Activated naive CD4-positive, alpha-beta T cell treated with anti-CD3 and anti-CD28 coated beads, Interleukin-2, amount 50 U/mL, for 24 hours (primary cell): ENCODE results near the gene C1R.
"Not testable (repeated sequence)": the region's sequence is repeated elsewhere in the genome, so short reads cannot be mapped to it uniquely, and the experiment has no call there.

ENCODE experiments used
- H3K27ac Mint-ChIP-seq: one replicate; pipeline ENCODE4 v1.8.0; 2021; ENCODE audit warnings: mild to moderate bottlenecking, mixed read lengths
- H3K27me3 Mint-ChIP-seq: one replicate; pipeline ENCODE4 v1.8.0; 2021; ENCODE audit warnings: mixed read lengths
- H3K36me3 Mint-ChIP-seq: one replicate; pipeline ENCODE4 v1.8.0; 2021; ENCODE audit warnings: mixed read lengths
- H3K4me1 Mint-ChIP-seq: one replicate; pipeline ENCODE4 v1.8.0; 2021; ENCODE audit warnings: mixed read lengths
- H3K4me3 Mint-ChIP-seq: one replicate; pipeline ENCODE4 v1.8.0; 2021; ENCODE audit warnings: mild to moderate bottlenecking, mixed read lengths
- H3K9me3 Mint-ChIP-seq: one replicate; pipeline ENCODE4 v1.8.0; 2021; ENCODE audit warnings: mixed read lengths

Gene C1R

DNA sequence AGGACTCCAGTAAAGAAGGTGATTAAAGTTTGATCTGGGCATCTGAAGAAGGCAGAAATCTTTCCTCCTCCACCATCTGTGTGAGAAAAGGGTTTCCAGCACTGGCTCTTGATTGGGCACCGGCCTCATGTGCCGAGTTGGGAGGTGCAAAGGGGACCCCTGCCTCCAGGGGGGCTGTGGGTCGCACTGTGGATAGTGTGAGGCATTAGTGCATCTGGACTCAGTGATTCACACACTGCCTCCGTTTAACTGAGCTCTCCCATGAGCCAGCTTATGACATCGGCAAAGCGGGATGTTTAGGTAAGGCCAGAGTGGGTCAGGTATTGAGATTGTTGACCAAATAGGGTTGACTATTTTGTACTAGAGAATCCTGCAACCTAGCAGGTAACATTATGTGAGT, 22.9 kb downstream of the C1R start:
- Mint-ChIP-seq H3K36me3 (no peaks in the 10 kb centered on the region), H3K9me3 (no peaks in the 10 kb centered on the region), H3K27me3 (peaks cover 2% of the 10 kb centered on the region), H3K4me1 (no peaks in the 10 kb centered on the region), H3K4me3 (no peak overlapping the region), H3K27ac (no peak overlapping the region)

DNA sequence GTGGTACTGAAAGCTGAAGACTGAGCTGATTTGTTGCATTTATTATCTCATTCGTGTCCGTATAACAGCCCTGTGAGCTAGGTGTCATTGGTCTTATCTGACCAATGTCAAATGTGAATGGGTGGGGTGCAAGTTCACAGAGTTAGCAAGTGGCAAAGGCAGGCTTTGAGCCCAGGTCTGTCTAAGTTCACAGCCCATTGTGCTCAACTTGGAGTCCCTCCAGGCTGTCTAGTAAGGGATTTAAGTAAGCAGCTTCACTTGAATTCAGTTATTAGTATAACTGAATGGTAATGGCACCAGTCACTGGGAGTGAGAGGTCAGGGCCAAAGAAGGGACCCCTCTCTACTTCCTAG, 23.3 kb downstream of the C1R start:
- H3K27me3 Mint-ChIP-seq = peaks cover 2% of the 10 kb centered on the region
- no peak overlapping the region for H3K4me3 Mint-ChIP-seq
- no peaks in the 10 kb centered on the region for H3K36me3 Mint-ChIP-seq
- H3K9me3 Mint-ChIP-seq = no peaks in the 10 kb centered on the region
- no peaks in the 10 kb centered on the region for H3K4me1 Mint-ChIP-seq
- H3K27ac Mint-ChIP-seq = no peak overlapping the region

DNA sequence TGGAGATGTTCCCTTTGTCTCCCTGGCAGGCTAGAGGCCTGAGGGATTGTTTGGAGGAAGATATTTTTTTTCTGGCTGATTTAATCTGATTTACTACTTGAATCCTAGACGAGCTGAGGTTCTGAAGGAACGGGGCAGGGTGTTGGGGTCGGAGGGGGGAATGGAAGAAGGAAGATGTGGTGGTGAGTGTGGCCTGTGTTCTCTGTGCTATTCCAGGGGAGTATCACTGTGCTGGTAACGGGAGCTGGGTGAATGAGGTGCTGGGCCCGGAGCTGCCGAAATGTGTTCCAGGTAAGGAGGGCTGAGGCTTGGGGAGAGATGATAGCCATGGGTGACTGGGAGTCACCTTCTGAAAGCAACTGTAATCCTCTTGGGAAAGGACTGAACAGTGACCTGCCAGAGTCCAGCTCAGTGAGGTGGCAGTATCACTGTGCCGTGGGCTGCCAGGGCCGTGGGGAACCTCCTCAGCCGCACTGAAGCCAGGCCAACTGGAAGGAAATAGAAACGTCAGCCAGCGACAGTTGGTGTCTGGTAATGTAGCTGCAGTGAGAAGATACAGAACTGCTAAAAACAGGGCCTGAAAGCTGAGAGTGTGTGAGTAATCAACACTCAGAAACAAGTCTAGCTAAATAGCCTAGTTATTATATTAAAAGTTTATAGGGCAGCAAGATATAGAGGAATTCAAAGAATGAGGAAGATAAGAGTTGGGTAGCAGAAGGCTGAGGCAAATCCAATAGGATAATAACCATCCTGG, 23.8 kb downstream of the C1R start:
- Mint-ChIP-seq H3K9me3 (no peaks in the 10 kb centered on the region), H3K4me3 (no peak overlapping the region), H3K4me1 (no peaks in the 10 kb centered on the region), H3K27me3 (peaks cover 2% of the 10 kb centered on the region), H3K27ac (no peak overlapping the region), H3K36me3 (no peaks in the 10 kb centered on the region)

DNA sequence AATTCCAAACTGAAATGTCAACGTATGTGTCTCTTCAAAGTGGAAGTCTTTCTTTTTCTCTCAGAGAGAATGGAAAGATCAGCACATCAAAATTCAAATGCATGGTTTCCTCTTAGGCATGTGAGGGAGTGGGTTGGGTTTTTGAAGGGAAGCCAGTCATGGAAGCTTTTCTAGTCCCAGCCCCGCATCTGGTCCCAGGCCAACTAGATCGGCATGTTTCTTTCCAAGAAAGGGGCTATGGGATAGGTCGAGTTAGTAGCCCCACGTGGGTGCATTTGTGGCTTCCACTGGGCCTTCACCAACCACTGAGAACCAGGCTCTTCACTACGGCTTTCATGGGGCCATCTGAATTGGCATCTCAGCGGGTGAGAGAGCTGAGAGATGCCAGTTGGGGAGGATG, 25.1 kb downstream of the C1R start:
- Mint-ChIP-seq H3K4me3 (no peak overlapping the region), H3K4me1 (no peaks in the 10 kb centered on the region), H3K27ac (no peak overlapping the region), H3K36me3 (no peaks in the 10 kb centered on the region), H3K27me3 (peaks cover 2% of the 10 kb centered on the region), H3K9me3 (no peaks in the 10 kb centered on the region)

DNA sequence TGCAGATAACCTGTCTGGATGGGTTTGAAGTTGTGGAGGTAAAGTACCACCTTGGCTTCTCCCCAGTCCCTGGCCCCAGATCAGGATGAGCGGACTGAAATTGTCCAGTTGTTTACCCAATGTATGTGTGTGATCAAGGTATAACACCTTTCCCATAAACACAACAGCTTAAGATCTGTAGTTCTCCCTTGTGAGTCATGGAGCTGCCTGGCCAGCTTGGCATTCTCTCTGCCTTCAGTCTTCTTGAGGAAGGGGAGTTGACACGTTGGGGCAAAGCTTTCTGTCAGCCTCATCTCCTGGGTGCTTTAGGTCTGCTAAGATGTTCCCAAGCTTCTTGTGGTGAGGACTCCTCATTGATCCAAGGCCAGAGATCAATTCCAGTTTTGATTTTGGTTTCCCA, 25.6 kb downstream of the C1R start:
- Mint-ChIP-seq H3K27me3 (peaks cover 2% of the 10 kb centered on the region), H3K4me3 (no peak overlapping the region), H3K9me3 (no peaks in the 10 kb centered on the region), H3K27ac (no peak overlapping the region), H3K4me1 (no peaks in the 10 kb centered on the region), H3K36me3 (no peaks in the 10 kb centered on the region)

DNA sequence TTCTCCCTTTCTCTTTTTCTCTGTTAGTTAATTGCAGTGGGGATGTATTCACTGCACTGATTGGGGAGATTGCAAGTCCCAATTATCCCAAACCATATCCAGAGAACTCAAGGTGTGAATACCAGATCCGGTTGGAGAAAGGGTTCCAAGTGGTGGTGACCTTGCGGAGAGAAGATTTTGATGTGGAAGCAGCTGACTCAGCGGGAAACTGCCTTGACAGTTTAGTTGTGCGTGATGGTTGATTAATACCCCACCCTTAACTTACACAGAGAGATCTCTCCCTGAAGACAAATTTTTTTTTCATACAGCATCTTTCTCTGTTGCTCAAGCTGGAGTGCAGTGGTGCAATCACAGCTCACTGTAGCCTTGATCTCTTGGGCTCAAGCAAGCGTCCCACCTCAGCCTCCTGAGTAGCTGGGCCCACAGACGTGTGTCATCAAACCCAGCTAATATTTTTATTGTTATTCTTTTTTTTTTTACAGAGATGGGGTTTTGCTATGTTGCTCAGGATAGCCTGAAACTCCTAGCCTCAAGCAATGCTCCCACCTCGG, 27.1 kb downstream of the C1R start:
- Mint-ChIP-seq H3K4me1 (no peaks in the 10 kb centered on the region), H3K9me3 (no peaks in the 10 kb centered on the region), H3K36me3 (no peaks in the 10 kb centered on the region), H3K27ac (no peak overlapping the region), H3K27me3 (peaks cover 4% of the 10 kb centered on the region), H3K4me3 (no peak overlapping the region)

DNA sequence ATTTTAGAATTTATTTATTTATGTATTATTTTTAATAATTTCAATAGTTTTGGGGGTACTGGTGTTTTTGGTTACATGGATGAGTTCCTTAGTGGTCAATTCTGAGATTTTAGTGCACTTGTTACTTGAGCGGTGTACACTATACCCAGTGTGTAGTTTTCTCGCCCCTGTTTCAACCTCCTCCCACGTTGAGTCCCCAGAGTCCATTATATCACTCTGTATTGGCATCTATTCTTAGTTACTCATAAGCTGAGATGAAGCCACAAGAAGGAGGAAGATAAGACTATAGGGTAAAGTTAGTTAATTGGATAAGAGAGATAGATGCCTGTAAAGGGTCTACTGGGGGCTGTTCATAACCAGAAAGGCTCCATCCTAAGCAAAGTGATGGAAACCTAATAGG, 27.7 kb downstream of the C1R start:
- Mint-ChIP-seq H3K4me1 (no peaks in the 10 kb centered on the region), H3K9me3 (no peaks in the 10 kb centered on the region), H3K27ac (no peak overlapping the region), H3K4me3 (no peak overlapping the region), H3K27me3 (peaks cover 5% of the 10 kb centered on the region), H3K36me3 (no peaks in the 10 kb centered on the region)

DNA sequence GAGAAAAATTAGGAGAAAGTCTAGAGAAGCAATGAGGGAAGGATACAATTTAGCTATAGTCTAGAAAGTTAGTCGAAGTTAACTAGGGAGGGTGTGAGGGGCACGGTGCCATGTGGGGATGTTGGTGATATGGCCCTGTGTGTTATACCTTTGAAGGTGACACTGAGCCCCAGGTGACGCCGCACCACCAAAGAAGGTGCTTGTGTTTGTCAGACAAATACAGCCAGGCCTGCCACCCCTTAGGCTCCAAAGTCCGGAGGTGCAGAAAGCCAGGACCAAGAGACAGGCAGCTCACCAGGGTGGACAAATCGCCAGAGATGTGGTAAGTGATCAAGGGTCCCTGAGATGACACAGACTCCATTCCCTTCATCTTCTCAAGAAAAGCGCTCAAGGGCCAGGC, 30.6 kb downstream of the C1R start:
- Mint-ChIP-seq H3K4me3 (no peak overlapping the region), H3K4me1 (no peaks in the 10 kb centered on the region), H3K9me3 (no peaks in the 10 kb centered on the region), H3K27me3 (peaks cover 5% of the 10 kb centered on the region), H3K36me3 (no peaks in the 10 kb centered on the region), H3K27ac (no peak overlapping the region)

DNA sequence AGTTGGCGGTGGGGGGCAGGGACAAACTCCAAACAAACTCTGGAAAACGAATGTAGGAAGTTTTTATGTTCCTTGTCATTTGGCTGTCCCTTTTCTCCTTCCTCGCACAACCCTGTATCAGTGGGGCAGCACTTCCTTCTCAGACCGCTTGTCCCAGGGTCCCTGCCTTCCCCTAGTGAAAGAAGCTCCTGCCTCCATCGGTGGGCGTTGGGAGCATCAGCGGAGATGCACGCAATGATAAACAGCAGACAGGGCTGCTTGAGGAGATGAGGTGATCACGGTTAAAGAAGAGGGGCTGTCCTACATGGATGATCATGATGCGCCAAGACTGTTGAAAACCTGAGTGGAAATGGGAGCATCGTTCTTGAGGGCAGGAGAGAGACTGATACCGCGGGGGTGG, 31.1 kb downstream of the C1R start:
- no peak overlapping the region for H3K27ac Mint-ChIP-seq
- H3K4me1 Mint-ChIP-seq = no peaks in the 10 kb centered on the region
- H3K27me3 Mint-ChIP-seq = peaks cover 5% of the 10 kb centered on the region
- H3K36me3 Mint-ChIP-seq = no peaks in the 10 kb centered on the region
- H3K9me3 Mint-ChIP-seq = no peaks in the 10 kb centered on the region
- H3K4me3 Mint-ChIP-seq = no peak overlapping the region

DNA sequence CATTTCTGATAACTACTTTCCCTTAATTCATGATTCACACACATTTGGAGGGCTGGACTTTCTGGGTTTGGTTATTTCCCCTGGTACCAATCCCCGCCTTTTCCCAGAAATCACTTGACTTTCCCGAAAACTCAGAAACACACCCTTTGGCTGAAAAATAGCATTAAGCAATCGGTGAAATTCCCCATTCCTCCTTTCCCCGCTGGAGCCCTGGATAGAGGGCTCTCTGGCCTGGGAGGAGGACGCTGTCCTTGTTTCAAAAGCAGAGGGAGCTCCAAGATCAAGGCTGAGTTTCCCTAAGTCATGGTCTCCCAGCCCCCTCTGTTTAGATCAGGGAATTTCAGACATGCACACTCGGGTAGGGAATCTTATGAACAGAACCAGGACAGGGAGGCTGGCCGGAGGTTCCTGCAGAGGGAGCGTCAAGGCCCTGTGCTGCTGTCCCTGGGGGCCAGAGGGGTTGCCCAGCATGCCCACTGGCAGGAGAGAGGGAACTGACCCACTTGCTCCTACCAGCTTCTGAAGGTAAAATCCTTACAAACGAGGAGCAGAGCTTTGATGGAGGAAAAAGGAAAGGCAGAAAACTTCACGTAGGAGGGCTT, 31.8 kb downstream of the C1R start, which contains the start of gene C1S:
TSS of gene C1S (plus strand) at position 366 of the 602 bp plus-strand sequence. CDS start 1,195 bp downstream, outside the sequence.
- no peak within 1 kb of the TSS for H3K27ac Mint-ChIP-seq

DNA sequence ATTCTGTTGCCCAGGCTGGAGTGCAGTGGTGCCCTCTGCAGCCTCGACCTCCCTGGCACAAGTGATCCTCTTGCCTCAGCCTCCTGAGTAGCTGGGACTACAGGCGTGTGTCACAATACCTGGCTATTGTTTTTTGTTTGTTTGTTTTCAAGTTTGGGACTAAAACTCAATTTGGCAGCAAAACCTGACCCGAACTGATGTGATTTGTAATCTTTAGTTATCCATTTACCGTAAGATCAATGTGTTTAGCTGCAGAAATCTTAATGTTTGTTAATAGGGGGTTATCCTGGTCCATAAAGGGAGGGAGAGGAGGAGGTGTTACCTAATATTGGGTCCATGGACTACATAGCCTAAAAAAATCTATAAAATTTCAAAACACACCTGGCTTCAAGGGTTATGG, 32.5 kb downstream of the C1R start:
- Mint-ChIP-seq H3K36me3 (no peaks in the 10 kb centered on the region), H3K27me3 (peaks cover 4% of the 10 kb centered on the region), H3K4me3 (no peak overlapping the region), H3K27ac (no peak overlapping the region), H3K9me3 (no peaks in the 10 kb centered on the region), H3K4me1 (no peaks in the 10 kb centered on the region)

More for the DNA sequence above, 31.8 kb downstream of the C1R start, which contains the start of gene C1S:
- Mint-ChIP-seq H3K4me1 (no peaks in the 10 kb centered on the region), H3K9me3 (no peaks in the 10 kb centered on the region), H3K36me3 (no peaks in the 10 kb centered on the region), H3K4me3 (no peak within 1 kb of the TSS), H3K27me3 (peaks cover 4% of the 10 kb centered on the region)

DNA sequence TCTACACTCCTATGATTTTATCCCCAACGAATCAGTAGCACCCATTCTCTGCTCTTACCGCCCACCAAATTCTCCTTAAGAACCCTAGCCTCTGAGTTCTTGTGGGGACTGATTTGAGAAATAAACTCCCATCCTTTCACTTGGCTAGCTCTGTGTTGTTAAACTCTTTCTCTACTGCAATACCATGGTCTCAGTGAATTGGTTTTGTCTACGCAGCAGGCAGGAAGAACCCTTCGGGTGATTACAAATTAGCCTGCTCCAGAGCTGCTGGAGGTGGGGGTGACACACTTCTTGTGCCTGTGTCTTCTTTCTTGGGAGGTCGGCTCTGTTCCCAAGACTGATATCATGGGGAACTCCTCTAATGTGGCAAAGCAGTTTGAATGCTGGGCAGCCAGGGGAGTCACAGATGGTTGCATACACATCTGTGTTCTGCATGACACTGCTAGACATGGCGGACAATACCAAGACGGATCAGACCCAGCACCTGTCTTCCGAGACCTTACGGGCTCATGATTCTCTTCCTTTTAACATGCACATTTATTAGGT, 33.3 kb downstream of the C1R start:
- no peaks in the 10 kb centered on the region for H3K9me3 Mint-ChIP-seq
- peaks cover 6% of the 10 kb centered on the region for H3K27me3 Mint-ChIP-seq
- H3K4me3 Mint-ChIP-seq = no peak overlapping the region
- no peak overlapping the region for H3K27ac Mint-ChIP-seq
- no peaks in the 10 kb centered on the region for H3K4me1 Mint-ChIP-seq
- no peaks in the 10 kb centered on the region for H3K36me3 Mint-ChIP-seq

DNA sequence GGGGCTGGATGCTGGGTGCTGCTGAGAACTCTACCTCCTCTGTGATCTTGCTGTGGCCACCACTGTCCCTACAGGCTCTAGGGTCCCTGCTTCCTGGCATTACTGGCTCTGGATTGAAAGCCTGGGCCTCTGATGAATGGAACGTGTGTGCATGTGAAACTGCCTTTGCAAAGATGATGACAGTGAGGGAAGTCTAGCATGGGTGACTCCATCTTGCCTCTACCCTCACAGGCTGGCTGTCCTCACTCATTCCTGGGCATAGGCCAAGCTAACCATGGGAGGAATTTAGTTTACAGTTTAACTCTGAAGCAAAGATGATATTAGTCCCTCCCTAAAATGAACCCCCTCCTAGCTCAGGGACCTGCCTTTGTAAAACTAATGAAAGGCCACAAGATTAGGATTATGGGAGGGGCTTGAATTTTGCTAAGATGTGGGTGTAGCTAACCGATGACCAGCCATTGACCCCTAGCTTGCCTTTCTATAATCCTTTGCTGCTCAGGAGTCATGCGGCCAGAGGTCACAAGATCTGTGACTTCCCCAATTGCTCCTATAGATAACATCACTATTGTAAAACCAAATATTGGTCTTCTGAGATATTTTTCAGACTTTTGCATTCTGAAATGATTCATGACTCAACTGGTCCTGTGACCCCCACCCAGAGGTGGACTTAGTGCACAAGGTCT, 33.9 kb downstream of the C1R start:
- Mint-ChIP-seq H3K9me3 (no peaks in the 10 kb centered on the region), H3K27me3 (peaks cover 6% of the 10 kb centered on the region), H3K27ac (no peak overlapping the region), H3K4me3 (no peak overlapping the region), H3K4me1 (no peaks in the 10 kb centered on the region), H3K36me3 (no peaks in the 10 kb centered on the region)

DNA sequence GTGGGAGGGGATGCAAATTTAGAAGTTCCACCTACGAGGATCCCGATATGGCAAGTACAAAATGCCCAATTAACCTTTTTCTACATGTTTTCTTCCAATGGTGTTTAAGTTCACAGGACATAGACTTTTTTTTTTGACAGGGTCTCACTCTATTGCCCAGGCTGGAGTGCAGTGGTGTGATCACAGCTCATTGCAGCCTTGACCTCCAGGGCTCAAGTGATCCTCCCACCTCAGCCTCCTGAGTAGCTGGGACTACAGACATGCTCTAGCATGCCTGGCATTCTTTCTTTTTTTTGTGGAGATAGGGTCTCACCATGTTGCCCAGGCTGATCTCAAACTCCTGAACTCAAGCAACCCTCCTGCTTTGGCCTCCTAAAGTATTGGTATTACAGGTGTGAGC, 36.5 kb downstream of the C1R start:
- not testable (repeated sequence) for H3K36me3 Mint-ChIP-seq, H3K27ac Mint-ChIP-seq, H3K9me3 Mint-ChIP-seq, H3K27me3 Mint-ChIP-seq, H3K4me3 Mint-ChIP-seq, H3K4me1 Mint-ChIP-seq

DNA sequence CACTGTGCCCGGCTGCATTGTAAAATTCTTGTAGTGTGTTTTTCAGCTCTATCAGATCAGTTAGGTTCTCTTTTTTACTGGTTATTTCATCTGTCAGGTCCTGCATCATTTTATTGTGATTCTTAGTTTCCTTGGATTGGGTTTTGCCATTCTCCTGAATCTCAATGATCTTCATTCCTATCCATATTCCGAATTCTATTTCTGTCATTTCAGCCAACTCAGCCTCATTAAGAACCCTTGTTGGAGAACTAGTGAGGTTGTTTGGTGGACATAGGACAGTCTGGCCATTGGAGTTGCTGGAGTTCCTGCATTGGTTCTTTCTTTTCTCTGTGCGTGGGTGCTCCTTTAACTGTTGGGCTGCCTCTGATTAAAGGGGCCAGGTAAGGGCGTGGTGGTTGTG, 37.3 kb downstream of the C1R start:
- Mint-ChIP-seq H3K4me1 (no peaks in the 10 kb centered on the region), H3K9me3 (no peaks in the 10 kb centered on the region), H3K27me3 (peaks cover 4% of the 10 kb centered on the region), H3K4me3 (no peak overlapping the region), H3K27ac (no peak overlapping the region), H3K36me3 (no peaks in the 10 kb centered on the region)

DNA sequence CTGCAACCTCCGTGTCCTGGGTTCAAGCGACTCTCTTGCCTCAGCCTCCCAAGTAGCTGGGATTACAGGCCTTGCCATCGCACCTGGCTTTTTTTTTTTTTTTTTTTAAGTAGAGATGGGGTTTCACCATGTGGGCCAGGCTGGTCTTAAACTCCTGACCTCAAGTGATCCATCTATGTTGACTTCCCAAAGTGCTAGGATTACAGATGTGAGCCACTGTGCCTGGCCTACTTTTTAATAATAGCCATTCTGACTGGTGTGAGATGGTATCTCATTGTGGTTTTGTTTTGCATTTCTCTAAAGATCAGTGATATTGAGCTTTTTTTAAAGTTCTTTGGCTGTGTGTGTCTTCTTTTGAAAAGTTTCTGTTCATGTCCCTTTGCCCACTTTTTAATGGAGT, 42.3 kb downstream of the C1R start:
- H3K4me3 Mint-ChIP-seq, H3K9me3 Mint-ChIP-seq, H3K36me3 Mint-ChIP-seq, H3K27ac Mint-ChIP-seq, H3K27me3 Mint-ChIP-seq: not testable (repeated sequence)
- peaks cover 14% of the 10 kb centered on the region for H3K4me1 Mint-ChIP-seq
